GM12864 (cell line): ENCODE results near the gene PTPN14.

Experiments
- DNase-seq: peaks from one replicate; pipeline ENCODE4 v3.0.0-alpha.2; 2011; ENCODE audit warnings: low read depth
- H3K4me3 ChIP-seq: 2 replicates; pipeline ENCODE4 v1.5.1; 2011; ENCODE audit warnings: mild to moderate bottlenecking, low read depth, low read length, control low read depth
- TF ChIP-seq, protein P1 (sequence below): IDR thresholded peaks from 2 replicates; pipeline ENCODE4 v1.5.1; 2011; ENCODE audit warnings: low read depth, mild to moderate bottlenecking, moderate library complexity, low read length, control low read depth, inconsistent platforms; ENCODE audit errors: missing control alignments

The PTPN14 gene

DNA sequence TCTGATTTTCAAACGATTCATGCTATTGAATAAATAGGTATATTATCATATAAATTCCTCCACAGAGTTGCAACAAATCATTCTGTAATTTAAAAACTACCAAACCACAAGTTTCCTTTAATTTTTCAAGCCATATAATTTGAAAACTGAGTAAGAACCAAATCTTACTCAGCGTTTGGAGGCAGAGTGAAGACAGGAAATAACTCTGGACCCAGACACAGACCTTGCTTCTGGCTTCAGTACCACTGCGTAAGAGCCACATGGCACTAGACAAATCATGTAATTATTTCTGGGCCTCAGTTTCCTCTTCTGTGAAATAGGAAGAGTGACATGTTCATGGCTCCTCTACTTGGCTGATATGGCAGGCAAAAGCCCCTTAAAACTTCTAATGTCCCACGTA, 188.0 kb downstream of the PTPN14 start:
- TF ChIP-seq, protein P1, sequence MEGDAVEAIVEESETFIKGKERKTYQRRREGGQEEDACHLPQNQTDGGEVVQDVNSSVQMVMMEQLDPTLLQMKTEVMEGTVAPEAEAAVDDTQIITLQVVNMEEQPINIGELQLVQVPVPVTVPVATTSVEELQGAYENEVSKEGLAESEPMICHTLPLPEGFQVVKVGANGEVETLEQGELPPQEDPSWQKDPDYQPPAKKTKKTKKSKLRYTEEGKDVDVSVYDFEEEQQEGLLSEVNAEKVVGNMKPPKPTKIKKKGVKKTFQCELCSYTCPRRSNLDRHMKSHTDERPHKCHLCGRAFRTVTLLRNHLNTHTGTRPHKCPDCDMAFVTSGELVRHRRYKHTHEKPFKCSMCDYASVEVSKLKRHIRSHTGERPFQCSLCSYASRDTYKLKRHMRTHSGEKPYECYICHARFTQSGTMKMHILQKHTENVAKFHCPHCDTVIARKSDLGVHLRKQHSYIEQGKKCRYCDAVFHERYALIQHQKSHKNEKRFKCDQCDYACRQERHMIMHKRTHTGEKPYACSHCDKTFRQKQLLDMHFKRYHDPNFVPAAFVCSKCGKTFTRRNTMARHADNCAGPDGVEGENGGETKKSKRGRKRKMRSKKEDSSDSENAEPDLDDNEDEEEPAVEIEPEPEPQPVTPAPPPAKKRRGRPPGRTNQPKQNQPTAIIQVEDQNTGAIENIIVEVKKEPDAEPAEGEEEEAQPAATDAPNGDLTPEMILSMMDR, result no peak
- DNase-seq, result no peak
- H3K4me3 ChIP-seq, result no peak overlapping the region

DNA sequence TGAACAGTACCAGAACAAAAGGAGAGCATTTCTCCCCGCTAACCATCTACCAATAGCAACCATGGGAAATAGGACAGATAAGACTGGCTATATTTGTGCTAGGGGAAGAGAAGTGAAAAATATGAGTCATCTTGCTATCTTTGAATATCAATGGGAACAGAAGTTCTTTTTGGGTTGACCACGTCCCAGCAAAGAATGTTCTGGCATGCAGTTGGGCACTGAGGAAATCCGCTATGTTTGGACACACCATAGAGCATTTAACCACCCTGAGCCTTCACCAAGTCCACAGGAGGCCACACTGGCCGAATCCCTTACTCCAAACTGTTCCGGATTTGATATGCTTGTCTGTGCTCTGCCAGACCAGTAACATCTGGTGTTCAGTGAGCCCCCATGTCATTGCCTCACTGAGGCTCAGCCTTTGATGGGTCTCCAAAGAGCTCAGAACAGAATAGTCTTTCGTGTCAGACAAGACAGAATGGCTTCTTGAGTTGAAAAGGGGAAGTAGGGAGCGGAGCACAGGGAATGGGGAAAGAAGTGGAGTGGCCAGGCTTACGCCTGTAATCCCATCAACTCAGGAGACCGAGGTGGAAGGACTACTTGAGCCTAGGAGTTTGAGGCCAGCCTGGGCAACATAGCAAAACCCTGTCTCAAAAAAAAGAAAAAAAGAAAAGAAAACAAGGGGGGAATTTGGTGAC, 189.1 kb downstream of the PTPN14 start:
- TF ChIP-seq, protein P1, result no peak
- no peak for DNase-seq
- H3K4me3 ChIP-seq, result no peak overlapping the region

DNA sequence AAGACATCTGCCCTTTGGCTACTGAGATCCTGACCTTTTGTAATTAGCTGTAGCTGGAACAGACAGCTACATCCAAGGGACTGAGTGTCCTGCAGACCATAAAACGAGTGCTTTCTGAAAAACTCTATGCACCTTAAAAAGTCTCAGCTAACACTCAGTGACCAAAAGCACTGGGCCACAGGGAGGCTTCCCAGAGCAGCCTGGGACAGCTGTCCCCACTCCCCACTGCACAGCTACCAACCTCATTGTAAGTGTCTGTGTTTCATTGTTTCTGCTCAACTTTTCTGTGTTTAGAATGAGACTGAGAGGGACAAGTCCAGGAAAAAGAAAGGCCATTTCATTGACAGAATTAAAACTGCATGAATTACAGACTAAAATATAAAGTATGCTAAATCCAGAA, 189.8 kb downstream of the PTPN14 start:
- TF ChIP-seq, protein P1, result no peak
- H3K4me3 ChIP-seq, result no peak overlapping the region
- no peak for DNase-seq

DNA sequence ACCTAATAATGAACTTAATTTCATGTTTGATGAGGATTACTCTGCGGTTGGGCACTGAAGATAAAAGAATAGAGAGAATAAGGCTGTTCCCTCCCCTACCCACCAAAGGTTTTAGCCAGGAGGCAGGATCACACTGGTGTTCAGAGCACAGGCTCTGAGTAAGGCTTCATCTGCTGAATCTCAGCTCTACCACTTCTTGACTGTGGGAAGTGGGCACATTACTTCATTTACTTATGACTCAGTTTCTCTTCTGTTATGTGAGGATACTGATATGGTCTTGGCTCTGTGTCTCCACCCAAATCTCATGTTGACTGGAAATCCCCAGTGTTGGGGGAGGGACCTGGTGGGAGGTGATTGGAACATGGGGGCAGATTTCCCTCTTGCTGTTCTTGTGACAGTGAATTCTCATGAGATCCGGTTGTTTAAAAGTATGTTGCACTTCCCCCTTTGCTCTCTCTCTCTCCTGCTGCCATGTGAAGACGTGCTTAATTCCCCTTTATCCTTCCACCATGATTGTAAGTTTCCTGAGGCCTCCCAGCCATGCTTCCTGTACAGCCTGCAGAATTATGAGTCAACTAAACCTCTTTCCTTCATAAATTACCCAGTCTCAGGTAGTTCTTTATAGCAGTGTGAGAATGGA, 190.8 kb downstream of the PTPN14 start:
- TF ChIP-seq, protein P1, result no peak
- H3K4me3 ChIP-seq, result no peak overlapping the region
- DNase-seq, result no peak

DNA sequence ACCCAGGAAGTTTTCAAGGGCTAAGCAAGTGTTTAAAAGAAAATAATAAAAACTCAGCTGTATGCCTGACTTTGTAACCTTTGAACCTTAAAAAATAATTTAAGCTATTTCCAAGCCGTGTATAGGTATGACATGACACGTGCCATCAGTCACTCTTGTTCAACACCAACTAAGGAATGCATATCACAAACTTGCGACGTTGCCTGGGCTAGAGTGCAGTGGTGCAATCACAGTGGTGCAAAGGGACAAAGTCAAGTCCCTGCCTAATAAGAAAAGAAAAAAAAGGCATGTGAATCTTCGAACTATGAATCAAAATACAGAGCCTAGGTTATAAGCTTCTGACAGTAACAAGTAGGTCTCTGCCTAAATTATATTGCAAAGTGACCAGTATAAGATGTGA, 191.3 kb downstream of the PTPN14 start:
- TF ChIP-seq, protein P1, result no peak
- H3K4me3 ChIP-seq, result no peak overlapping the region
- no peak for DNase-seq

DNA sequence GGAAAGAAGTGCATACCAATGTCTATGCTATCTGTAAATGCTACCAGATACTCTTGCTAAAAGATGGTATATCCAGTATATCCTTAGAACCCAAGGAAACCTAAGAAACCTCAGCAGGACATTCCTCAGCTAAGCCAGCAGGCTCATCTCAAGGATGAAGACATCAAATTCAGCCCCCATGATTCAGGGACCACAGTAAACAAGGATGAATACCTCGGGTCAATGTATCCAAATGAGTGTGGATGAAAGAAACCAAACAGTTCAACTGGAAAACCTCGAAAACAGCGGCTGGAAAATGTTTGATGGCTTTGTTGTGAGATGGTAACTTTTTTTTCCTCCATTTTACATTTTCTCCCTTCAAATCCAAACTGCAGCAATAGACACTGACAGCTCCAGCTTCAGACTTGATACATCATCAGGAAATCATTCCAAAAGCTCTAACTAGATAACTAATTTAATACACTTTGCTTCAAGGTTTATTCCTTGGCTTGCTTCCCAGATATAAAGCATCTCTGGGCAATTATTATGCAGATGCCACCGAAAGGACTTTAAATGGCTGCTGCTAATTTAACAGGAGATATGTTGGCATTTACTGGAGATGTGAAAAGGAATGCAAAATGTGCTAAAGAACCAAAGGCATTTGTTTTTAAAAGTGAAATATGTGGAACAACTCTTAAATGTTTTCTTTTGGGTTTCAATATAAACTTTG, 196.8 kb downstream of the PTPN14 start:
- DNase-seq, result no peak
- H3K4me3 ChIP-seq, result no peak overlapping the region
- TF ChIP-seq, protein P1, result no peak
